GM13976 (cell line): ENCODE data around the gene DHRS7C.

Source experiments
- DNase-seq: peaks from one replicate; pipeline ENCODE4 v3.0.0; 2012; ENCODE audit warnings: low spot score
- in situ Hi-C: fragments of 300-500 bp; cut with MboI; formaldehyde crosslinking; loops from one replicate; pipeline ENCODE4 v1.12.0; 2022; ENCODE audit warnings: low sequenced_read_pairs, mixed read lengths, inconsistent platforms; ENCODE audit not compliant: unreplicated experiment
- TF ChIP-seq, protein P1 (sequence below): IDR thresholded peaks from 2 replicates; pipeline ENCODE4 v1.5.1; 2012; ENCODE audit warnings: borderline replicate concordance, mild to moderate bottlenecking; ENCODE audit not compliant: insufficient read depth; ENCODE audit errors: extremely low read depth, missing control alignments, control extremely low read depth

Gene DHRS7C

DNA sequence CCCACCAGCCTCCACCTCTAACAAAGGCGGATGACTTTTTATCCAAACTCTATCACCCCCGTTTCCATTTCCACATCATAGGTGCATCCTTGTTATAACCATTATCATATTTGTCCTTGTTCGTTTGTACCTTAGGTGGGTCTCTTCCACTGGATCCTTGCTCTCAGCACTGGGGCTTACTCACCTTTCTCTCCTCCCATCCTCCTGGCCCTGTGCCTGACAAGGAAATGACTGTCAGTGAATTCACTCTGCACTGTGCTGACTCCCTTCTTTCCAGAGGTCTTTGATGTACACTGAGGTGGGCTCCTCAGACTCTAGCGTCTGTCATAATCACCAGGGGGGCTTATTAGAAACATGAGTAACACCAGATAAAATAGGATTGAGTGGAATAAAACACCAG is 27.4 kb upstream of the DHRS7C start:
- no peak for DNase-seq
- in situ Hi-C loops = no loop called here
- TF ChIP-seq, protein P1, sequence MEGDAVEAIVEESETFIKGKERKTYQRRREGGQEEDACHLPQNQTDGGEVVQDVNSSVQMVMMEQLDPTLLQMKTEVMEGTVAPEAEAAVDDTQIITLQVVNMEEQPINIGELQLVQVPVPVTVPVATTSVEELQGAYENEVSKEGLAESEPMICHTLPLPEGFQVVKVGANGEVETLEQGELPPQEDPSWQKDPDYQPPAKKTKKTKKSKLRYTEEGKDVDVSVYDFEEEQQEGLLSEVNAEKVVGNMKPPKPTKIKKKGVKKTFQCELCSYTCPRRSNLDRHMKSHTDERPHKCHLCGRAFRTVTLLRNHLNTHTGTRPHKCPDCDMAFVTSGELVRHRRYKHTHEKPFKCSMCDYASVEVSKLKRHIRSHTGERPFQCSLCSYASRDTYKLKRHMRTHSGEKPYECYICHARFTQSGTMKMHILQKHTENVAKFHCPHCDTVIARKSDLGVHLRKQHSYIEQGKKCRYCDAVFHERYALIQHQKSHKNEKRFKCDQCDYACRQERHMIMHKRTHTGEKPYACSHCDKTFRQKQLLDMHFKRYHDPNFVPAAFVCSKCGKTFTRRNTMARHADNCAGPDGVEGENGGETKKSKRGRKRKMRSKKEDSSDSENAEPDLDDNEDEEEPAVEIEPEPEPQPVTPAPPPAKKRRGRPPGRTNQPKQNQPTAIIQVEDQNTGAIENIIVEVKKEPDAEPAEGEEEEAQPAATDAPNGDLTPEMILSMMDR = no peak

DNA sequence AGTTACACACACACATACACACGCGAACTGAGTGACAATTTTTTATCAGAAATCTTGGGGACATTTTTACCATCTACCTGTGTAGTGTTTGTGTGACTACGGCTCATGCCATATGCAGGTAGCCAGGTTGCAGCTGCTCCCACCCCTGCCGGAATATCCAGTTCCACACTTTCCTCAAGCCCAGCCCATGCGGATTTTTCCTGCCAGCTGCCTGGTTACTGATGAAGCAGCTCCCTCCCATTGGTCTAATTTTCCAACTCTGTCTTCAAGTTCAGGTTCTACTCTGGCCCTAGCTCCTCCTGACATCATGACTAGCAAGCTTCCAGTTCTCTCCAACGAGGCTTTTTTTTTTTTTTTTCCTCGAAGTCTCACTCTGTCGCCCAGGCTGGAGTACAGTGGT is 25.7 kb upstream of the DHRS7C start:
- in situ Hi-C loops = no loop called here
- TF ChIP-seq, protein P1 = no peak
- no peak for DNase-seq

DNA sequence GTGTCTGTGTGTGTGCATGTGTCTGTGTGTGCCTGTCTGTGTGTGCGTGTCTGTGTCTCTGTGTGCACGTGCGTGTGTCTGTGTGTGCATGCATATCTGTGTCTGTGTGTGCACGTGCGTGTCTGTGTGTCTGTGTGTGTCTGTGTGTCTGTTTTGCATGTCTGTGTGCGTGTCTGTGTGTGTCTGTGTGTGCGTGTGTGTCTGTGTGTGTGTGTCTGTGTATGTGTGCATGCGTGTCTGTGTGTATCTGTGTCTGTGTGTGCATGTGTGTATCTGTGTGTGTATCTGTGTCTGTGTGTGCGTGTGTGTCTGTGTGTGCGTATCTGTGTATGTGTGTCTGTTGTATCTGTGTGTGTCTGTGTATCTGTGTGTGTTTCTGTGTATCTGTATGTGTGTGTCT is 25.1 kb upstream of the DHRS7C start:
- TF ChIP-seq, protein P1 = no peak
- in situ Hi-C loops = no loop called here
- no peak for DNase-seq

DNA sequence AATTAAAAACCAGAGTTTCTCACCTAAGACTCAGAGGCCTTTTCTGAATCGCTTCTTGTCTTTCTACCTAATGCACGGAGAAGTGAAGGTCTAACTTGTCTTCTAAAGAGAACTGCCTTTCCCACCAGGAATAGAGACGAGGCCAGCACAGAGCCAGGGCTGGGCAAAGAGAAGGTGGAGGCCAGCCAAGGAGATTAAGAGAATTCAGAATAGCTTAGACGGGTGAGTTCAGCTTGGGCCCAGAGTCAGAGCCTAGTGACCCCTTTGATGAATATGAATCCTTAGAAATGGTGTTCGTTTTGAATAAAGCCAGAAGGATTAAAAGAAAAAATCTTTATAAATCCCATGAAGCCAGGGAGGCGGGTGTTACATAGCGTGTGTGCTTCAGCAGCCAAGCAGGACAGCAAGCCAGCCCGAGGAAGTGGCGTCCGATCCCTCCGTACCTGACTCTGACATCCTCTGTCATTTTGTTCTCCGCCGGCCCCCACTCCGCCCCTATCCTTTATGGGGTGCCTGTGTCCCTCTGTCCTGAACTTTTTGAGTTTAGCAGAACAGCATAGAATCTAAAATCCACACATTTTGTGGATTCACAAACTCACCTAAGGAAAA is 23.0 kb upstream of the DHRS7C start:
- no peak for DNase-seq
- TF ChIP-seq, protein P1 = no peak
- in situ Hi-C loops = no loop called here

DNA sequence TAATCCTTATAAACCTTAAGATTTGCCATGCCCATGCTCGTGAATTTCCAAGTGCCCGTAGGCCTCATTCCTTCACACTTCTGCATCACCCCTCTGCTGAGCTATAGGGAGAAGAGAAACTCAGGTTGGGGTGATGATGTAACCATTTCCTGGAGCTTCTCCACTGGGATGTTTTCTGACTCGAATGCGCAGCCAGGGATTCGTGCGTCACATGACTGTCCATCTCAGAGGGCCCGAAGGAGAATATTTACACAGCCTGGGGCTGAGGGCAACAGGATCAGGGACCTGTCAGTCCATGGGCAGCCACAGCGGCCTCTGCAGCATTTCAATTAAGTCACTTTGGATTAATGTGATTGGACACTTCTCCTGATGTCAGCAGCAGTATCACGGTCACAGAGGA is 21.8 kb upstream of the DHRS7C start:
- in situ Hi-C loops = no loop called here
- TF ChIP-seq, protein P1 = no peak
- no peak for DNase-seq

DNA sequence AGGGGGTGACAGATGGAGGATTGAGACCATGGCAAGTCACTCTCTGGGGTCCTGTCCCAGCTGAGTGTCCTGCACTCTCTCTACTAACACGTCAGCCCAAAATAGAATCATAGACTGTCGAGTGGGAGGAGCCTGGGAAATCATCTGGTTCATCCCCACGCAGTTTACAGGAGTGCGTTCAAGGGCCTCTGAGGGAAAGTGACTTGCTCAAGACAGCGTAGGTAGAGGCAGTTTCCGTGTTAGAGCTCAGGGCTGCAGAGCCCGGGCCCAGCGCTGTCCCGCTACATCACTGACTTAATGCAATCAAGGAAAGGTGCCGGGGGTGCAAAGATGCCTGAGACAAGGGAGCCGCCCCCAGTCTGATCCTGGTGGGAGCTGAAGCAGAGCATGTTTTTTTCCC is 20.1 kb upstream of the DHRS7C start:
- no peak for DNase-seq
- TF ChIP-seq, protein P1 = no peak
- in situ Hi-C loops = no loop called here
